Mesothelial cell of epicardium (in vitro differentiated cells): ENCODE data around the gene RUNX2. TPM values are rescaled to one million over a fixed set of nuclear protein-coding genes. Genes with fewer than 3 reads are reported as not detected.

Experiments used
- DNase-seq, 2 experiments: peaks; one replicate each; pipeline ENCODE4 v3.0.0; 2021; ENCODE audit warnings: low spot score in 2 of 2; ENCODE audit not compliant: unreplicated experiment in 2 of 2
- H3K27ac Mint-ChIP-seq: 2 replicates; pipeline ENCODE4 v1.8.0; 2021; ENCODE audit warnings: mixed read lengths
- H3K27me3 Mint-ChIP-seq: 2 replicates; pipeline ENCODE4 v1.8.0; 2021; ENCODE audit warnings: low read depth, mixed read lengths
- H3K36me3 Mint-ChIP-seq: 2 replicates; pipeline ENCODE4 v1.8.0; 2021; ENCODE audit warnings: mixed read lengths
- H3K4me1 Mint-ChIP-seq: 2 replicates; pipeline ENCODE4 v1.8.0; 2021; ENCODE audit warnings: mixed read lengths
- H3K4me3 Mint-ChIP-seq: 2 replicates; pipeline ENCODE4 v1.8.0; 2021; ENCODE audit warnings: mild to moderate bottlenecking, moderate library complexity, mixed read lengths
- H3K9me3 Mint-ChIP-seq: 2 replicates; pipeline ENCODE4 v1.8.0; 2021; ENCODE audit warnings: mixed read lengths
- total RNA-seq: library from RNA; stranded (reverse); gene quantifications from 3 replicates; pipeline ENCODE4 v1.2.1, GENCODE V29; 2021
- TF ChIP-seq, protein P1 (sequence below): fragments of 200-600 bp; sonication (generic); IDR thresholded peaks from one replicate; pipeline ENCODE4 v1.5.0; 2021; ENCODE audit warnings: antibody characterized with exemption; ENCODE audit not compliant: unreplicated experiment

The RUNX2 gene
- total RNA-seq, 1 donor from 2014 or later, result 4.4 TPM

DNA sequence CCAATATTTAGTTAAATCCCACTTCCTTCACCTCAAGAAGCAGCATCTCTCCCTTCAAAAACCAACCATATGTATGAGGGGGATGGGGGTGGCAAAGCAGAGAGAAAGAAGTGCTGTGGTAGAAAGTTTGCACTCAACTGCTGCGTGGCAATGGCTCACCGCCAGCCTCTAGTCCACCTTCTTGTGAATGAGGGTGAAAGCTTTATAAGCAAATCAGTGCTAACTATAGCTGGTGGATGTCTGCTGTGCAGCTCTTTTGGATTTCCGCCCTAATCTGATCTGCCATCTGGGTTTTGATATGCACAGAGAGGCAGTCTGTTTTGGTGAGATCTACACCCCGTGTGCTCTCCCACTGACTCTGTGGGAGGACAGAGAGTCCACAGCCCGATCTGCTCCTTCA, 330.8 kb downstream of the RUNX2 start:
- peaks cover 53% of the 10 kb centered on the region for H3K27me3 Mint-ChIP-seq
- H3K4me3 Mint-ChIP-seq, result no peak overlapping the region
- no peaks in the 10 kb centered on the region for H3K9me3 Mint-ChIP-seq
- TF ChIP-seq, protein P1, sequence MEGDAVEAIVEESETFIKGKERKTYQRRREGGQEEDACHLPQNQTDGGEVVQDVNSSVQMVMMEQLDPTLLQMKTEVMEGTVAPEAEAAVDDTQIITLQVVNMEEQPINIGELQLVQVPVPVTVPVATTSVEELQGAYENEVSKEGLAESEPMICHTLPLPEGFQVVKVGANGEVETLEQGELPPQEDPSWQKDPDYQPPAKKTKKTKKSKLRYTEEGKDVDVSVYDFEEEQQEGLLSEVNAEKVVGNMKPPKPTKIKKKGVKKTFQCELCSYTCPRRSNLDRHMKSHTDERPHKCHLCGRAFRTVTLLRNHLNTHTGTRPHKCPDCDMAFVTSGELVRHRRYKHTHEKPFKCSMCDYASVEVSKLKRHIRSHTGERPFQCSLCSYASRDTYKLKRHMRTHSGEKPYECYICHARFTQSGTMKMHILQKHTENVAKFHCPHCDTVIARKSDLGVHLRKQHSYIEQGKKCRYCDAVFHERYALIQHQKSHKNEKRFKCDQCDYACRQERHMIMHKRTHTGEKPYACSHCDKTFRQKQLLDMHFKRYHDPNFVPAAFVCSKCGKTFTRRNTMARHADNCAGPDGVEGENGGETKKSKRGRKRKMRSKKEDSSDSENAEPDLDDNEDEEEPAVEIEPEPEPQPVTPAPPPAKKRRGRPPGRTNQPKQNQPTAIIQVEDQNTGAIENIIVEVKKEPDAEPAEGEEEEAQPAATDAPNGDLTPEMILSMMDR, result no peak
- H3K27ac Mint-ChIP-seq, result no peak overlapping the region
- no peaks in the 10 kb centered on the region for H3K36me3 Mint-ChIP-seq
- peaks cover 2% of the 10 kb centered on the region for H3K4me1 Mint-ChIP-seq
- DNase-seq, result no peak

DNA sequence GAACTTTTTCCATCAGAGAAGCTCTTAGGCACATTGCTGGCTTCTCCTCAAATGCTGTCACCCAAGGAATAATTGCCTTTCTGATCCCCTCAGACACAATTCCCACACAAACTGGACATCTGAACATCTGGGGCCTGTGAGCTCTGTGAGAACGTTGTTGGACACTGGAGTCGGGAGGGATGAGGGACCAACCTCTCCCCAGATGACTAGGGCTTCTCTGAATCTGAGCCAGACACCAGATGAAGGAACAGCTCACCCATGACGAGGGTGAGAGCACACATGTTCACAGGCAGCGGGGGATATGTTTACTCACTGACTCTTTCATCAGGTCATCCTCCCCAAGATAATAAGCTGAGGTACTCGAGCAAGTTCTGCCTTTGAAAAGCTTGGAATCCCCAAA, 333.5 kb downstream of the RUNX2 start:
- Mint-ChIP-seq H3K27ac (no peak overlapping the region), H3K4me3 (no peak overlapping the region), H3K4me1 (peaks cover 5% of the 10 kb centered on the region), H3K27me3 (peaks cover 78% of the 10 kb centered on the region), H3K36me3 (no peaks in the 10 kb centered on the region), H3K9me3 (no peaks in the 10 kb centered on the region)
- TF ChIP-seq, protein P1, result no peak
- DNase-seq, result no peak

DNA sequence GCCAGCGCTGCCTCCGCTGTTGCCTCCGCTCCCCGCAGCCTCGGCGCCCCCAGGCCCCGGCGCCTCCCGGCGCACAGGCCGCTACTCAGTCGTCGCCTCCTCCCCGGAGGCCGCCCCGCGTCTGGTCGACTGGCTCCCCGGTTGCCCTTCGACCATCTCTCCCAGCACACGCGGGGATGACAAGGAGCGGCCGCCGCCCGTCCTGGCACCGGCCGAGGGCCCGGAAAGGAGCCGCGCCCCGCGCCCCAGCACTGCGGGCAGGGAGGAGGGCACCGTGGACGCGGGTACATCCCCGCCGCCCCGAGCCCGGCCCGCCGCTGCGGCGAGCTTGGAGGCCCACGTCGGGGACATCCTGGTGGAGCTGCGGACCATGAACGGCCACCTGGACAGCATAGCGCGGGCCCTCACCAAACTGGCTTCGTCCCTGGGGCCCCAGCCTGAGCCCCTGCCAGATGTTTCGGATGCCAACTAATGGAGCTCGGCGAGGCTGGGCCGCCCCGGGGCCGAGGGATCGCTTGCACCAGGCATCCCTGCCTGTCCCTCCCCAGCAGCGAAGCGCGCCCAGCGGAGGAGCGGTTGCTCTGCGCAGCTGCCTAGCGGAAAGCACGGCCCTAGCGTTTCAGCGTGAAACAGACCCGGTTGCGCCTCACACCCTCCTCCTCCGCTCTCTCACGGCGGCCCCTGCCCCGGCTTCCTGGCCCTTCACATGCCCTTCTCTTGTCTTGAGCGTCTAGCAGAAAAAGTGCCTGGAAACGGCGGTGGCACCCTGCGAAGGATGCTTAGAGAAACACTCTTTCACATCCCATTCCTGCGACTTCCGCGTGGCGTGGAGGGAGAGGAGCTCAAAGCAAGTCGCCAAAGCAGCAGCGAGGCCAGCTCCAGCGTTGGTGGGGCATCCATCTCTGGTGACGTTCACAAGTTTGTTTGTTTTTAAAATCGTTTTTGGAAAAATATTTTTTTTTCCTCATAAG, 335.4 kb downstream of the RUNX2 start:
- peak in 1 of 2 experiments; percentile 54 for DNase-seq
- Mint-ChIP-seq H3K27ac (no peak overlapping the region), H3K27me3 (peaks cover 77% of the 10 kb centered on the region), H3K9me3 (no peaks in the 10 kb centered on the region), H3K4me1 (peaks cover 5% of the 10 kb centered on the region), H3K4me3 (peak overlapping the region; percentile 52), H3K36me3 (no peaks in the 10 kb centered on the region)
- TF ChIP-seq, protein P1, result no peak

DNA sequence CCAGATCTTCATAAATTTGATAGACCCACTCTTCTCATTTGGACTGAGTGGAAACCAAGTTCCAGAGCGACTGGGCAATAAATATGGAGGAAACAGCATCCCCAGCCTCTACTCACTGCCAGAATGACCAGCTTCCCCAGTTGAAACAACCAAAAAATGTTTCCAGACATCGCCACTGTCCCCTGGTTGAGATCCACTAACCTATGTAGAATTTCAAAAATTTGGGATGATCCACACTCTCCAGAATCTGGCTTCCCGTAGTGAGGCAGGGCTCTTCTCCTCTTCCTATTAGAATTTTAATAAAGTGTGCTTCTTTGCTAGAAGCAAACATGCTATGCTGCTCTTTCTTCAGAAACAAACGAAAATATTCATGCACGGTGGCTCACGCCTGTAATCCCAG, 336.6 kb downstream of the RUNX2 start:
- no peaks in the 10 kb centered on the region for H3K36me3 Mint-ChIP-seq
- H3K27me3 Mint-ChIP-seq, result peaks cover 72% of the 10 kb centered on the region
- H3K4me1 Mint-ChIP-seq, result peaks cover 5% of the 10 kb centered on the region
- TF ChIP-seq, protein P1, result no peak
- H3K4me3 Mint-ChIP-seq, result no peak overlapping the region
- H3K27ac Mint-ChIP-seq, result no peak overlapping the region
- no peak for DNase-seq
- no peaks in the 10 kb centered on the region for H3K9me3 Mint-ChIP-seq

DNA sequence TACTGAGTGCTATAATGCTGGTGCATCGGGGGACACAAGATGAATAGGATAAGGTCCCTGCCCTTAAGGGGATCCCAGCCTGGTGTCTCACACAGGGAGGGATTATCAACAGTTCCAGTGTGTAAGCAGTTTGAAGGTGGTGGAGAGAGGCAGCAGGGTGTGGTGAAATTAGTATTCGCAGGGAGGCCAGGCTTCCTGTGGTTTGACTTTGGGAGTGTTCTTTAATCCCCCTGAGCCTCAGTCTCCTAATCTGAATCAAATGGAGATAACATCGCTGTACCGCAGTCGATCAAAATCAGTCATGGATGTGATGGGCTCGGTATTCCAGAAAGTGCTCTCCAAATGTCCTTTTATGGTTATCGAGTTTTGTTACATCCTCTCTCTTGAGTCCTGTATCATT, 337.7 kb downstream of the RUNX2 start:
- H3K4me3 Mint-ChIP-seq, result no peak overlapping the region
- H3K9me3 Mint-ChIP-seq, result no peaks in the 10 kb centered on the region
- peaks cover 5% of the 10 kb centered on the region for H3K4me1 Mint-ChIP-seq
- H3K27me3 Mint-ChIP-seq, result peaks cover 61% of the 10 kb centered on the region
- no peak overlapping the region for H3K27ac Mint-ChIP-seq
- H3K36me3 Mint-ChIP-seq, result no peaks in the 10 kb centered on the region
- TF ChIP-seq, protein P1, result no peak
- DNase-seq, result no peak
